ENCODE results near the gene MIA3.
"Not testable (repeated sequence)": the region's sequence is repeated elsewhere in the genome, so short reads cannot be mapped to it uniquely, and the experiment has no call there.

Gene MIA3

DNA sequence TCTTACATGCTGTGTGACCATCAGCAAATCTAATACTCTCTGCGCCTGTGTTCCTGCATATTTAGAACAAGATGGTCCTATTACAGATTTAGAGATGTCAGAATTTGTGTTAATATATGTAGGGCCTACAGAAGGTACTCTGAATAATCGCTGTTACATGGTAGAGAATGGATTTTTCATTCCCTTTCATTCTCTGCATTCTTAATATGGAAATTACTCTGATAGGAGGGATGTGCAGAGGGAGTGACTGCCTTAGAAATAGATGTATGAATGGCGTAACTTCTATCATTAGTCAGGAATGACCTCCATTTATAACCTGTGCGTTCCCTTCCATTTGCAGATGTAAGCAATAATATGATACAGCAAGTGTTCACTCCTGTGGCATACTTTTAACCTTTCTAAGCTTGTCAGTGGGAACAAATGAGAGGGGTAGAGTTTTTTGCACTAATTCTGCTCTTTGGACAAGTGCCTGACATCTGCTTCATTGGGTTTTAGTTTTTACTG lies 45.6 kb downstream of the MIA3 start:
- no peak for DNase-seq (ENCODE audit: low spot score)

DNA sequence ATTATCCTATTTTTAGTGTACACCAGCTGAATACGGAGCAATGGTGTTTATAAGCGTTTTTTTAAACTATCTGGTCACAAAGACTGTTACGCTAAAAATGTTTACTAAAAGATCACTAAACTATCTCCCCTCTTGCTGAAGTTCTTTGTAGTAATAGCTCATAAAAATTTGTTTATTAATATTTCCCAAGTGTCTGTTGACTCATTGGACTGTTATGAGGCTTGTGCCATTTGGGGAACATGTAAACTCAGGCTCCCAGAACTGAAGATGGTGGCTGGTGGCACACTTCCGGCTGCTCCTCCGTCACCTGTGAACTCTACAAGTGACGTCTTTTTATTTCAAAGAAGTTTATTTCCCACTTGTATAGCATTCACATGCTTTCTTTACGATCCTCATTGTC lies 48.1 kb downstream of the MIA3 start:
- DNase-seq (ENCODE audit: low spot score) = no peak

DNA sequence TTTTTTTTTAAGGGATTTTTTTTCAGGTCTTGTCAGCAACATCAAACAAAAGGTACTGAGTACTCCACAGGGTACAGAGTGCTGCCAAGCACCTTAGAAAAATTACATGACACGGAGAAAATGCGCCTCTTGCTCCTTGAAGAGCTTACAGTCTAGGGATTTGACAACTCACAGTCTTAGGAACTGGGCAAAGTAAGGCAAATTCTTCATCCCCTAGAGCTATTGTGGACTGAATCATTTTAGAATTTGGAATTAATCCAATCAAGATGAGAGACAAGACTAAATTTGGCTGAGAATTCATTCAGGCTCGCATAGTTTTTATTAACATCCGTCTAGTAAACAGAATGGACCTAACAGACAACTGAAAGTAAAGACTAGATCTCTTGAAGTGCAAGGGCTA lies 50.3 kb downstream of the MIA3 start:
- DNase-seq (ENCODE audit: low spot score) = not testable (repeated sequence)

DNA sequence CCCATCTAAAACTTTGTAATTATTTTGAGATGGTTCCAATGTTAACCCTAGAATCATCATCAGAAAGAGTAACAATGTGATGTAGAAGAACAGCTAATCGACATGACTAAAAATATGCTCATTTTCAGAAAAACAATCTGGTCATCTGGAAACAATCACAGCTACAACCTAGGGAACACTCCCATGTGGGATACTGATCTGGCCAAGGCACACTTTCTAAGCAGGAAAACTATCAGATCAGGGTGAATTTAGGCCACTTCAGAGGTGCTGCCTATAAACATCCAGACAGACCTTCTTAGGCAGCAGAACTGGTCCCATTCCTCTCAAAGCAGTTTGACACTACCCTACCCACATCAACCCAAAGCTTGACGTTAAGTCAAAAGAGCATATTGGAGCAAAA lies 51.2 kb downstream of the MIA3 start:
- not testable (repeated sequence) for DNase-seq (ENCODE audit: low spot score)

DNA sequence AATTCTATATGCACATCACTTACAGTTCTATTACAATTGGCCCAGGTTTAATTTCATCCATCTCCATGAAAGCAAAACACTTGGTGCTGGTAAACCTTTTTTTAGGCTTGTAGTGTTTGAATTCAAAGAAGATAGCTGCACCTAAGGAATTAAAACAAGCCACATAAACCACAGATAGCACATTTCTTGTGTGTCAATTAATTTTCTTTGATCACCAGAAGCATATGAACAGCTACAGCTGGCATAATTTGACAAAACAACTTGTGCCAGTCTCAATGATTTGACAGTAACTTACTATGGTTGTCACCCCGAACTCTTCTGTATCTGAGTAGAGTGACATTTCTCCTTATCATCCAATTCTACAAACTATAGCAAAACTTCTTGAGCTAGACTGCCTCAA lies 52.2 kb downstream of the MIA3 start:
- DNase-seq (ENCODE audit: low spot score) = no peak

DNA sequence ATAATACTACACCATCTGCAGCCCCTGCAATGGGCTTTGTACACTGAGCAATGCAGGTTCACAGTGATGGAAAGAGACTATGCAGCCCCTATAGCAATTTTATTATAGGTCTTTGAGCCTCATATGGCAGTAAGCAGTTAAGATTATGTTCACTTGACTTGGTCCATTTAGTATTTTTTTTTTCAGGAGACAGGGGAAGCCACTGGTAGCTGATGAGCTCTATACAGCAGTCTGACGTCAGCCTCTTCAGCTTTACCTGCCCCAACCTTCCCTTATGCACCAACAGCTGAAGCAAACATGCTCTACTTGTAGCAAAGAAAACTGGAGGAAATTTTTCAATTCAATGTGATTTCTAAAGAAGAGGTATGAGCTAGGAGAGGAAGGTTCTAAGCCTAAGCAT lies 62.2 kb downstream of the MIA3 start:
- DNase-seq (ENCODE audit: low spot score) = no peak

DNA sequence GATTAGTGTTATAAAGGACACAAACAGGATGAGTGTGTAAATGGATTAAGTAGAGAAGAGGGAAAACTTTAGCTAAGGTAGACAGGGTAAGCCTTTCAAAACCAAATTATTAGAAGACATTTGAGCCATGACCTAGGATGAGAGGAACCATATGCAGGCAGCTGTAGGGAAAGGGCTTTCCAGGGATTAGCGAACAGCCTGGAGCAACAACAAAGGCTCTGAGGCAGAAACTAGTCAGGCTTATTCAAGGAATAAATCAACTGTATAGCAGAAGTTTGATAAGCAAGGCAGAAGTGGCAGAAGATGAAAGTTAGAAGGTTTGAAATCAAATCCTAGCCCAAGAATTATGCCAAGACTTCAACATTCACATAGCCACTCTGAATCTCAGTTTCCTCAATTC lies 73.1 kb downstream of the MIA3 start:
- no peak for DNase-seq (ENCODE audit: low spot score)

DNA sequence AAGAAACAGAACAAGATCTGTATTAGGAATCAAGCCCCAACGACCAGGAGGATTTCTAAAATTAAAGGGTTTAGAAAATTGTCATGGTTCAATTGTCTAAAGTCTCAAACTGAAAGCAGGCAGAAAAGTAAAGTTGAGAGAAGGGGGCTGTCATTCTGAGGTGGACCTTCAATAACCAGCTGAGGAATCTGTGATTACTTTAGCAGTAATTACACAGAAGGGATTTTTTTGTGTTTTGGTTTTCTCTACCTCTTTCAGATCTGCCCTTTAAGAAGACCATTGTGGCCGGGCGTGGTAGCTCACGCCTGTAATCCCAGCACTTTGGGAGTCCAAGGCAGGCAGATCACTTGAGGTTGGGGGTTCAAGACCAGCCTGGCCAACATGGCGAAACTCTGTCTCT lies 77.0 kb downstream of the MIA3 start:
- DNase-seq (ENCODE audit: low spot score) = no peak

DNA sequence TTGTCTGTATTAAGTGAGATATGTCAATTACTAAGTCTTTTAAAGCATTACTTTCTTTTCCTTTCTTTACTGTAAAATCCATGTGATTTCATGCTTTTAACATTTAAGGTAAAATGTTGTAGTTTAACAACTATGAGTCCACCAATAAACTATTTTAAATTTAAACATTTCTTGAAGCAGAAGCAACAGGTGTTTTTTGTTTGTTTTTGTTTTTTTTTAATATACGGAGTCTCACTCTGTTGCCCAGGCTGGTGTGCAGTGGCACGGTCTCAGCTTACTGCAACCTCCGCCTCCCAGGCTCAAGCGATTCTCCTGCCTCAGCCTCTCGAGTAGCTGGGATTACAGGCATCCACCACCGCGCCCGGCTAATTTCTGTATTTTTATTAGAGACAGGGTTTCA lies 78.8 kb downstream of the MIA3 start:
- DNase-seq (ENCODE audit: low spot score) = no peak

DNA sequence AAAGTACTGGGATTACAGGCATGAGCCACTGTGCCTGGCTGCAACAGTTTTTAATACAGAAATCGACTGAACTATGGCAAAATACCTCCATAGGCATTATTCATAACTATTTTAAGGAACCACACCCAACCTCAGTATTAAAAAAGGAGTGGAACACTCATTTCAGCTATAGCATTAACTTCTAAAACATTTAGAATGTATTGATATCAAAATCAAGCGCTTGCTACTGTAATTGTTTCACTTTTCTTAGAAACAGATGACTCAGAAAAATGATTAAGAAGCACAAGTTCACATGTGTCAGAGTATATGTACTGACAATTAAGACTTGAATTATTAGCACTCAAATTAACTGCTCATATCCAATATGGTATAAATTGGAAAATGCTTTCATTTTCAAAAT lies 79.3 kb downstream of the MIA3 start:
- DNase-seq (ENCODE audit: low spot score) = no peak

DNA sequence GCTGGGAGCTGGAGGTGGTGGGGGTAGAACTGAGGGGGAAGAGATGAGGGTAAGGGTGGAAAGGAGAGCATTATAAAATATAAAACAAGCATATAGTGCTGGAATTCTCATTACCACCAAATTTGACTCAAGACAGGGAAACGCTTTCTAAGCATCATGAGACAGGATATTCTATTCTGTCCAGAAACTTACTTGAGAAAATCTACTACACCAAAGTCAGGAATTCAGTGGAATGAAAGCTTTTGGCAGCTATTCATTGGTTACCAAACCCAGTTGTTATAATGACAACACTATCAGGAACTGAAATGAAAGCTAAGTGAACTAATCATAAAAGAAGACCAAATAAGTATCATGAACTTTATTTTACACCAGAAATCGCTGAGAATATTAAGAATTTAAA lies 79.9 kb downstream of the MIA3 start:
- DNase-seq (ENCODE audit: low spot score) = no peak

DNA sequence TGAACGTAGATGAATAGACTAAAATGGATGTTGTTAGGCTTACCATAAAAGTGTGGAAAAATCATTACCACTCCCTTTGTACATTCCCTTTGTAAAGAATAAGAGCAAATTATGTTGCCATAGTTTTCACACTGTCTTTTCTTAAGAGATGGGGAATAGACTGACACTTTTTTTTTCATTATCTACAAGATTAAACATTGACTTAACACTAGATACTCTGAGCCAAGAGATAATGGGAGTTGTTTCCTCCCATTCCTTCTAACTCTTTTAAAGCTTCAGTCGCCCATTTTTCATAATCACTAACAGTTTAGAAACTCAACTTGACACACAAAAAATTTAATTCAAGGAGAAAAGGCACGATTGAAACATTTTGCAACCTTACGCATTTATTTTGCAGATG lies 84.3 kb downstream of the MIA3 start:
- no peak for DNase-seq (ENCODE audit: low spot score)

DNA sequence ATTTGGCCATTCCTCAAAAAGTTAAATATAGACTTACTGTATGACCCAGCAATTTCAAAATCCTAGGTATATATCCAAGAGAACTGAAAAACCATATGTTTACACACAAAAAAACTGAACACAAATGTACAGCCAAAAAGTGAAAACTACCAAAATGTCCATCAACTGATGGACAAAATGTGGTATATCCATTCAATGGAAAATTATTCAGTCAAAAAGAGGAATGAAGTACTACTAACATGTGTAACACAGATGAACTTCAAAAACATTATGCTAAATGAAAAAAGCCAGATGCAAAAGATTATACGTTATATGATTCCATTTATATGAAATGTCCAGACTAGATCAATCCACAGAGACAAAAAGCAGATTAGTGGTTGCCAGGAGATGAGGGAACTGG lies 86.4 kb downstream of the MIA3 start:
- DNase-seq (ENCODE audit: low spot score) = no peak

DNA sequence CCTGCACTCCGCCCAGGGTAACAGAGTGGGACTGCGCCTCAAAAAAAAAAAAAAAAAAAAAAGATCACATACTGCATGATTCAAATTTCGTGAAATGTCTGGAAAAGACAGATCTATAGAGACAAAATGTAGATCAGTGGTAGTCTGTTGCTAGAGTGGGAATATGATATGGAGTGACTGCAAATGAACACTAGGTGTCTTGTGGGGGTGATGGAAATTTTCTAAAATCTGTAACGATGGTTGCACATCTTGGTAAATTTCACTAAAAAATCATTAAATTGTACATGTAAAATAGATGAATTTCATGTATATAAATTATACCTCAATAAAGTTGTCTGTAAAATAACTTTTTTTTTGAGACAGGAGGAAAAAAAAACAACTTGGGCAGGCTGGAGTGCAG lies 88.9 kb downstream of the MIA3 start:
- DNase-seq (ENCODE audit: low spot score) = no peak

DNA sequence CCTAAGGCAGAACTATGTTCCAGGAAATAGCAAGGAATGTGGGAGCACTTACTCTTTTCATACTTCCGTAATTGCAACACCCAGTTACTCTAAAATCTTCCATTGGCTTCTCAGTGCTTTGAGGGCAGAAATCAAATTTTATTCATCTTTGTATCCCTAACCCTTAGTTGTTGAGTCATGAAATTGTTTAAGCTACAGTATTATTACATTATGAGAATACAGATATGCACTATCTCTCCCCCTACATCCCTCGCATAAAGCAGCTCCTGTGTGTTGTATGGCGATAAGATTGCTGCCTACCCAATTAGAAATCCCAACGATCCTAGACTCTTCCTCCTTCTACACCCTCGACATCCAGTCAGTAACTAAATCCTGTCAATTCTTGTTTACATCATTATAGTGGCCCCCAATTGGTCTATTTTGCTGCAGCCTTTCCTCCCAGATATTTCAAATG lies 91.8 kb downstream of the MIA3 start:
- no peak for DNase-seq (ENCODE audit: low spot score)

DNA sequence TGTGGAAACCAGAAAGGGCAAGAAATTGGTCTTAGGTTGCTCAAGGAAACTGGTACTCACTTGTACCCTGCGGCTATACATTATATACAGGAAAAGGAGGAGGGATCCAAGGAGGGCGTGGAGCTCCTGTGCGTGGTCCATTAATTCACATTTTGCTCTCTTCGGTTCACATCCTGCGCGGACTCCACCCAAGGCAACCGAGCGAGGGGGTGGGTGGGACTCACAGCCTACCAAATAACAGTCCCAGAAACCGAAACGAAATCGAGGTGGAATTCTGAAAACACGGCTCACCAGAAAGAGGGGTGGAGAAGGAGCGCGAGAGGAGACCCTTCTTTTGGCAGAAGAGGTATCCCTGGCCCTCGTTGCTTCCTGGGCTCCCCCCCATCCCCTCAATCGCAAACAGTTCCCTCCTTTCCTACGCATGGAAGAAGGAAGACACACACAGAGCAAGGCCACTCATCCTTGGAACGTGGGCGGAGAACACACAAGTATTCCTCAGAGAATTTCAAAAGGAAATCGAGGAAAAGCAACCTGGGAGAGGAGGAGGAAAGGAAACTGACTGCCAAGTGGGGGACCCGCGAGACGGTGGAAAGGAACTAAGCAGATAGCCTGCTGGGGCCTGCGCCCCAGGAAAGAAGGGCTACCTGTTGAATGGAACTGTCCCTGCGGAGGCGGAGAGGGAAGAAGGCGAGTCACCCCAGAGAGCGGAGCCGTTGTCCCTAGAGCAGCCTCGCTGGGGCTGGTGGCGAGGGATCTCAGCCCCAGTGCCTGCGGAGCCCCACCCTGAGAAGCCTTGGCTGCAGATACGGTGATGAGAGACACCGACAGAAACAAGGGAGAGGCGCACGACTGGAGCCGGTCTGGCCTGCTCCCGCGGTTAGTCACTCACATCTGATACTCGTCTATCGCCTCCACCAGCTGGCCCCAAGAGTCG lies 93.7 kb downstream of the MIA3 start:
- peak; percentile 45 for DNase-seq (ENCODE audit: low spot score)

DNA sequence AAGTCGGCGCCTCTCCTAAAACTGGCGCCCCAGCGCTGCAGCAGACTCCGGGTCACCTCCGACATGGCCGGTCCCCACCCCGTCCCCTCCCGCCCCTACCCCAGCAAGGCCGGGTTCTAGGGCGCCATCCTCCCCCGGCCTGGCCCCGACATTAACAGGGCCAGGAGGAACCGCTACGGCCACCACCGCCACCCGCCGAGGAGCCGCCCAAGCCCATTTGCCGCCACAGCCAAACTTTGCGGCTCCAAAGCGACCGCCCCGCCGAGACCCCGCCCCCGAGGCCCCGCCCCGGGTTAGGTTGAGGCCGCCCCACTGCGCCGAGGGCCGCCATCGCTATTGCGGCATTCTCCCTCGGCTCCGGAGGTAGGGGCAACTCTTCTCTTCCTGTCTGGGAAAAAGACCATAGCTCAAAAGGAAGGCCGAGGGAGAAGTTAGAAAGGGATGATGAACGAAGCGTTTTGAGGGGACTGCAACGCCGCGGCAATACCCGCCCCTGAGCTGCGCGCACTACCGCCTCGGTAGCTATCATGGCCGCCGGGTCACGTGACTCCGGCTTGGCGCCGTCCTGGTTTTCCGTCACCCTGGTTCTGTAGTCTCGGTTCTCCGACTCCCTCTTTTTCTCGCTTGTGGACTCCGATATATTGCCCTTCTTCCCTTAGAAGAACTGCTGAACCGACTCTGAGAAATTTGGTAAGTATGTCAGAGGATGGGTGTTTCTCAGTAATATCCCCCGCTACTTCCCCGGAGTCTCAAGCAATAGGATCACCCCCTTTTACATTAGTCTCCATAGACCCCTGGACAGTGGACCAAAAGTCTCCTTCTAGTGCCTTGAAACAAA lies 94.6 kb downstream of the MIA3 start, which contains the start of the genes AIDA and BROX:
Gene AIDA, minus strand, starts transcription at position 239 of the 838 bp plus-strand sequence. Its CDS starts 174 bp downstream, at position 65.
Gene BROX, plus strand, starts transcription at position 312 of the 838 bp plus-strand sequence. CDS start 3,136 bp downstream, outside the sequence.
- DNase-seq (ENCODE audit: low spot score) = peak; percentile 93

DNA sequence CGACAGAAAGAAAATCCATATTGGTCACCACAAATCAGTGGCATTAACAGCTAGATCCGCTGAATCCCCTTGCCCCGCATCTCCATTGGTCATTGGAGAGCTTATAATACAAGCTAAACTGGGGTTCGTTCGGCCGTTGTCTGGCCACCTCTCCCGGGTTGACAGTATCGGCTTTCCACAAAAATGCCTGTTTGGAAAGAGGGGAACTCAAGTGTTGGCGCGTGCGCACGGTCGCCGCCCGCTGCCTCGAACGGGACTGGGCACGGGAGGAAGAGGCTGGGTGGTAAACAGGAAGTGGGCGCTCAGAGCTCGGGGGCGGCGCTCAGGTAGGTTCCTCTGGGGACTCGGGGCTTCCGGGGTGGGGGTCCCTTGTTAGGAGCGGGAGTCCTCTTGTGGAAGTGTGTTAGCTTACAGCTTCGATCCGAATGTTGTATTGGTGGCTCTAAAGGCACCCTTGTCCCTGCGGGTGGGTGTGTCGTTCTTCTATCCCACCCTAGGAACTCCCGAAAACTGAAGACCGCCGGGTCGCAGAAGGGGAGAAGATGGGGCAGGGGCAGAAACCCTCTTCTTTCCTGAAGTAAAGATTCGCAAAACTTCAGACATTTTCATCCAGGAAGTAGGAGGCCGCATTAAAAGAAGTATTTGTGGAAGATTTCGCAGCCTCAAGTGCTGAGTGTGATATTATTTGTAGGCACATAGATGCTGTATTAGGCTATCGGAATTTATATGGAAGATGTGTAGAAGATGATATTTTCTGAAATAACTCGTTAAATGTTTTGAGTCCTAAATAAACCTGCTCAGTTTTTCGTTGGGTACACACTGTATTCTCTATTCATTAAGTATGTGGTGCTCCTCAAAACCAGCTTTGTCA lies 95.4 kb downstream of the MIA3 start:
- peak; percentile 92 for DNase-seq (ENCODE audit: low spot score)

DNA sequence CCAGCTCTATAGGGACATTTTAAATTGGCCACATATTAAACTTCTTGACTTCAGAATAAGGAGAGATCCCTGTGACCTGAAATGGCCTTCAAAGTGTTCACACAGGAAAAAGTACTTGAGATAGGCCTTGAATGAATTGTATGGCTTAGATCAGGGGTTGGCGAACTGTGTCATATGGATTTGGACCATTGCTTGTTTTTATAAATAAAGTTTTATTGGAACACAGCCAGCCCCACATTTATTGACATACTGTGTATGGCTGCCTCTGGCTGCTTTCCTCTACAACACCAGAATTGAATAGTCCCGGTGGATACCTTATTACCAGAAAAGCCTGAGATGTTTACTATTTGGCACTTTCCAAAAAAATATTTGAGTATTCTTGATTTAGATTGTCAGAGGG lies 98.5 kb downstream of the MIA3 start:
- no peak for DNase-seq (ENCODE audit: low spot score)
